GM19351 (cell line): Measurements from ENCODE around the gene CNST.
"Not testable (repeated sequence)": the region's sequence is repeated elsewhere in the genome, so short reads cannot be mapped to it uniquely, and the experiment has no call there.

Experiments used
- ATAC-seq: cut with Tn5 transposase; IDR thresholded peaks from one replicate; pipeline ENCODE4 v1.9.1; 2021; ENCODE audit warnings: mild to moderate bottlenecking, moderate library complexity; ENCODE audit not compliant: unreplicated experiment

The CNST gene

GRCh38 chr1:246698466-246699094 lies 132.3 kb downstream of the CNST start:
- no peak for ATAC-seq

GRCh38 chr1:246699095-246699735 lies 133.0 kb downstream of the CNST start:
- peak; percentile 94 for ATAC-seq

DNA sequence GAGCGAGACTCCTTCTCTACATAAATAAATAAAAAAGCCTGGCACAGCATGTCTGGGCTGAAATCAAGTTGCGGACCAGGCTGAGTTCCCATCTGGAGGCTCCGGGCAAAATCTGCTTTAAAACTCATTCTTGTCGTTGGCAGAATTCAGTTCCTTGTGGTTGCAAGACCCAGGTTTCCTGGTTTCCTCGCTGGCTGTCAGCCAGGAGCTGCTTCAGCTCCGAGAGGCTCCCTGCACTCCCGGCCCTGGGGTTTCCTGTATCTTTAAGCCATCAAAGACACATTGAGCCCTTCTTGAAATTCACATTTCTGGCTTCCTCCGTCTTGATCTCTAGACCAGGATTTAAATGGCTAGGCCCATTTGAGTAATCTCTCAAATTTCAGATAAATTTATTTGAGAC lies 137.3 kb downstream of the CNST start:
- ATAC-seq: no peak

DNA sequence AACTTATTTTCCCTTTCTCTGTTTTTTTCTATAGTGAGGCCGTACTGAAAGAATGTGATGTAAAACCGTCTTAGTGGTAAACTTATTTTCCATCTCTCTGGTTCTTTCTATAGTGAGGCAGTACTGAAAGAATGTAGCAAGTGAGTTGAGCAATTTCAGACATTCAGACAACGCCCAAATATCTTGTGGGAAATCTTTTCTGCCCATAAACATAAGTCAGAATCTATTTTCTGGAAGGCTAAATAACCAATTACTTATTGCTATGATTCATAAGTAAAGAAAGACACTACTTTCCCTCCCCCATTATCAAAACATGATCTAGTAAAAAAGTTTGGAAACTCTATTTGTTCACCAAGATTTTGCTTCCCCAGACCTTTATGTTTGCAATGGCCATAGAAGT lies 139.1 kb downstream of the CNST start:
- no peak for ATAC-seq

DNA sequence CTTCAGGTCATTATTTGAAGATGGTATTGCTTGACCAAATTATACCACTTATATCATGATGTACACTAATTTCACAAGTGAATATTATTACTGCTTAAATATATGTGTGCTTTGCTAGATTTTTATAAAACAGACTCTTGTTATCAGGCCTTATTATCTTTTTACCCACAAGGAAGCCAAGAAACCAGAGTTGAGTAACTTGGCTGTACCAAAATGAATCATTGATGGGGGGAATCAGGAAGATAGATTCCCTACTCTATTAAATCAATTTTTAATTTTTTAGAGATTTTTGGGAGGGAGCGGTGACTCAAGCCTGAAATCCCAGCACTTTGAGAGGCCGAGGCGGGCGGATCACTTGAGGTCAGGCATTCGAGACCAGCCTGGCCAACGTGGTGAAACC lies 141.9 kb downstream of the CNST start:
- no peak for ATAC-seq

GRCh38 chr1:246709196-246709595 lies 142.9 kb downstream of the CNST start:
- no peak for ATAC-seq

DNA sequence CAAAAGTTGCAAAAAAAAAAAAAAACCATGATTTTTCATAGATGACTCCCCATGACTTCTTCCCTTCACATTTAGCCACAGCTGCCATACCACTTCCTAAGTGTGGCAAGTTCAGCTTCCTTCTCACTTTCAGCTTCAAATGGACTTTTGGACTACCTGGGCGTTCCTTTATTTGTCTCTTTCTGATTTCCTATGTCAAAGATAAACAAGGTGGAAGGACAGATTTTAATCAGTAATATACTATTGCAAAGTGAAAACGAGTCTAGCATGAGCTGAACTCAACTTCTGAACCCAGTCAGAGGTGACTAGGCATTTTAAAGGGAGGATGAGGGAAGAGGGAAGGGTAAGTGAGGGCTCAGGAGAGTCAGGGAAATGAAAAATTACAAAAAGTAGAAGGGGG lies 143.6 kb downstream of the CNST start:
- ATAC-seq: no peak

- no peak for ATAC-seq
Measured at GRCh38 chr1:246711548-246712003, 145.3 kb downstream of the CNST start.

- ATAC-seq: not testable (repeated sequence)
Measured at GRCh38 chr1:246712428-246712827, 146.2 kb downstream of the CNST start.
